ENCODE data around the gene SEPSECS.
A peak's percentile ranks its signal among the peaks of the same experiment; 100 is the strongest.

Gene SEPSECS

DNA sequence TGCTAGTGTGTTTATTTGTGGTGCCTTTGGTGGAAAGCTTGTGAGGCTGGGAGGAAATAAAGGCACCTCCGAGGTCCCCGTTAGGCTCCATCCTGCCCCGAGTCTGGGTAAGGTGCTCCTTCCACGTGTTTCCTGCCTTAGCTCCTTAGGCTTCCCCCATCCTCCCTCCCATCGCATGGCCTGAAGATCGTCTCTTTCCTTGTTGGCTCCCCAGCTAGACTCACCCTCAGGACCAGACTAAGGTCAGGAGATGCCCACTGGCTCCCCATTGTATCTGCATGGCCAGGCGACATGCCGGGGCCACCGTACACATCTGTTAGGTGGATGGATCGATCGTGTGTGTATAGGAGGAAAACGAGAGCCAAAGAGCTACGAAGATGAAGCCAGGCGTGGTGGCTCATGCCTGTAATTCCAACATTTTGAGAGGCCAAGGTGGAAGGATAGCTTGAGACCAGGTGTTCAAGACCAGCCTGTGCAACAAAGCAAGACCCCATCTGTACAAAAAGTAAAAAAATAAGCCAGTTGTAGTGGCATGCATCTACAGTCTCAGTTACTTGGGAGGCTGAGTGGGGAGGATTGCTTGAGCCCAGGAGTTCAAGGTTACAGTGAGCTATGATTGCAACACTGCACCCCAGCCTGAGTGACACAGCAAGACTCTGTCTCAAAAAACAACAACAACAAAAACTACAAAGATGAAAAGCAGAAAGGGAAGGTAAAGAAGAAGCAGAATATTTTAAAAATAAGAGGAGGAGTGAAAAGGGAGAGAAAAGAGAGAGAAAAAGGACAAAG, 53.7 kb downstream of the SEPSECS start:
- Histone ChIP-seq H3K9ac (no peak overlapping the region), H3K4me2 (ENCODE audit: low read length) (no peak overlapping the region), H3K4me3 (ENCODE audit: low read depth, low read length) (no peak overlapping the region), H3K79me2 (no peaks in the 10 kb centered on the region), H3K4me1 (peaks cover 30% of the 10 kb centered on the region), H3K9me3 (ENCODE audit: control insufficient read depth, low read length) (no peaks in the 10 kb centered on the region), H2AFZ (no peak overlapping the region), H3K27me3 (ENCODE audit: control insufficient read depth, insufficient read depth, low read length) (no peaks in the 10 kb centered on the region), H3K27ac (no peak overlapping the region), H3K36me3 (ENCODE audit: control insufficient read depth, insufficient read depth, low read length) (no peaks in the 10 kb centered on the region)
- TF ChIP-seq, protein P1, sequence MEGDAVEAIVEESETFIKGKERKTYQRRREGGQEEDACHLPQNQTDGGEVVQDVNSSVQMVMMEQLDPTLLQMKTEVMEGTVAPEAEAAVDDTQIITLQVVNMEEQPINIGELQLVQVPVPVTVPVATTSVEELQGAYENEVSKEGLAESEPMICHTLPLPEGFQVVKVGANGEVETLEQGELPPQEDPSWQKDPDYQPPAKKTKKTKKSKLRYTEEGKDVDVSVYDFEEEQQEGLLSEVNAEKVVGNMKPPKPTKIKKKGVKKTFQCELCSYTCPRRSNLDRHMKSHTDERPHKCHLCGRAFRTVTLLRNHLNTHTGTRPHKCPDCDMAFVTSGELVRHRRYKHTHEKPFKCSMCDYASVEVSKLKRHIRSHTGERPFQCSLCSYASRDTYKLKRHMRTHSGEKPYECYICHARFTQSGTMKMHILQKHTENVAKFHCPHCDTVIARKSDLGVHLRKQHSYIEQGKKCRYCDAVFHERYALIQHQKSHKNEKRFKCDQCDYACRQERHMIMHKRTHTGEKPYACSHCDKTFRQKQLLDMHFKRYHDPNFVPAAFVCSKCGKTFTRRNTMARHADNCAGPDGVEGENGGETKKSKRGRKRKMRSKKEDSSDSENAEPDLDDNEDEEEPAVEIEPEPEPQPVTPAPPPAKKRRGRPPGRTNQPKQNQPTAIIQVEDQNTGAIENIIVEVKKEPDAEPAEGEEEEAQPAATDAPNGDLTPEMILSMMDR (IDR thresholded peaks at IDR 0.05): no peak

DNA sequence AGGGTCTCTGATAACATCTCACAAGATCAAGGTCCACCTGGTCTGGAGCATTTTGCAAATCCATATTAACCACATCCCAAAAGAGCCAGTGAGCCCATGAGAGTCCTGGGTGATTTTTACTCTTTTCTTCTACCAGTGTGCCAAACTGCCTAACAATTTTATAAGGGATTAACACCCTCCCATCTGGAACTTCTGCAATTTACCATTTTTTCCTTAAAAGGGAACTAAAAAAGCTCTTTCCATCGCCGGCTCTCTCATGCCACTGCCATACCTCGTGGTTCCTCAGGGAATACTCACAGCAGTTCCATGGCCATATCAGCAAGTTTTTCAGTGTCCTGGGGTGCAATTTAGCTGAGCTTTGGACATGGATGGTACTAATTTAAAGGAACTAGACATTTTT, 55.7 kb downstream of the SEPSECS start:
- no peak overlapping the region for H3K4me2 ChIP-seq (ENCODE audit: low read length)
- H3K36me3 ChIP-seq (ENCODE audit: control insufficient read depth, insufficient read depth, low read length): no peaks in the 10 kb centered on the region
- H3K4me1 ChIP-seq: peaks cover 39% of the 10 kb centered on the region

DNA sequence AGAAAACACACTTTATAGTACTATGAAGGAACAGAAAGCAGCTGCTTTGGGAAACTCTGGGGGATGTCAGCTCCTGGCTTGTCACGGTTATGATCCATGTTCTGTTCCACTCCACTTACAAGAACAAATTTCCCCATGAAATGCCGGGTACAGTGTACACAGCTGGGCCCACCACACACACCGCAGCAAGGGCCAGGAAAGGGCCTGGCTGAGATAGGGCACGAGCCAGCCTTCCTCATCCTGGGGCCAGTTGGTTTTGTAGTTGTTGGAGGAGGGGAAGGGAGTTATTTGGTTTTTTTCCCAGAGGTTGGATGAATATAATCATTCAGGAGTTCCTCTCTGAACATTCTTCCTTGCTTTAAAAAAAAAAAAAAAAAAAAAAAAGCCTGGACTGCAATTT, 56.8 kb downstream of the SEPSECS start:
- Histone ChIP-seq H3K4me2 (ENCODE audit: low read length) (no peak overlapping the region), H3K27ac (peak overlapping the region; percentile 84), H3K4me1 (peaks cover 40% of the 10 kb centered on the region), H2AFZ (peak overlapping the region; percentile 82), H3K27me3 (ENCODE audit: control insufficient read depth, insufficient read depth, low read length) (no peaks in the 10 kb centered on the region), H3K4me3 (ENCODE audit: low read depth, low read length) (no peak overlapping the region), H3K9ac (no peak overlapping the region), H3K9me3 (ENCODE audit: control insufficient read depth, low read length) (no peaks in the 10 kb centered on the region), H3K36me3 (ENCODE audit: control insufficient read depth, insufficient read depth, low read length) (no peaks in the 10 kb centered on the region), H3K79me2 (no peaks in the 10 kb centered on the region)
- TF ChIP-seq, protein P1 (IDR thresholded peaks at IDR 0.05): no peak

More for the DNA sequence above, 55.7 kb downstream of the SEPSECS start:
- Histone ChIP-seq H3K79me2 (no peaks in the 10 kb centered on the region), H3K9me3 (ENCODE audit: control insufficient read depth, low read length) (no peaks in the 10 kb centered on the region), H3K4me3 (ENCODE audit: low read depth, low read length) (no peak overlapping the region), H3K27me3 (ENCODE audit: control insufficient read depth, insufficient read depth, low read length) (no peaks in the 10 kb centered on the region), H2AFZ (peak overlapping the region; percentile 50), H3K9ac (no peak overlapping the region), H3K27ac (peak overlapping the region; percentile 84)
- TF ChIP-seq, protein P1 (IDR thresholded peaks at IDR 0.05): no peak

DNA sequence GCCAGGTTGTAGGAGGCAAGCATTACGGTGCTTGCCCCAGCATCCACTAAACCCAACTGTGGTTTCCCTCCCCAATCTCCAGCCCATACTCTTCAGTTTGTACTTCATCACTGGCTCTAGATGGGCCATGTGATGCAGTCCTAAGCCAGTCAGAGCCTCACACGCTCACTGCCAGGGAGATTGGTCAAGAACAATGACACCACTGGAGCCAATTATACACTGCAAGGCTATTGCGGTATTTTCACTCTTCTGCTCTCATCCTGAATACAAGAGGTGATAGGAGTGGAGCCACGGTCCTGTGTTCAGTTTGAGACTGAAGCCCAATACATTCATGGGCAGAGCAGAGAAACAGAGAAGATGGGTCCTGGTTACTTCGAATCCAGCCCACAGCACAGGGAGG, 58.4 kb downstream of the SEPSECS start:
- peak overlapping the region; percentile 27 for H3K27ac ChIP-seq
- no peaks in the 10 kb centered on the region for H3K79me2 ChIP-seq
- no peak overlapping the region for H3K4me2 ChIP-seq (ENCODE audit: low read length)
- H3K4me3 ChIP-seq (ENCODE audit: low read depth, low read length): no peak overlapping the region
- H3K9ac ChIP-seq: no peak overlapping the region
- H3K36me3 ChIP-seq (ENCODE audit: control insufficient read depth, insufficient read depth, low read length): no peaks in the 10 kb centered on the region
- no peaks in the 10 kb centered on the region for H3K9me3 ChIP-seq (ENCODE audit: control insufficient read depth, low read length)
- H2AFZ ChIP-seq: no peak overlapping the region
- peaks cover 32% of the 10 kb centered on the region for H3K4me1 ChIP-seq
- H3K27me3 ChIP-seq (ENCODE audit: control insufficient read depth, insufficient read depth, low read length): no peaks in the 10 kb centered on the region
- TF ChIP-seq, protein P1 (IDR thresholded peaks at IDR 0.05): no peak

DNA sequence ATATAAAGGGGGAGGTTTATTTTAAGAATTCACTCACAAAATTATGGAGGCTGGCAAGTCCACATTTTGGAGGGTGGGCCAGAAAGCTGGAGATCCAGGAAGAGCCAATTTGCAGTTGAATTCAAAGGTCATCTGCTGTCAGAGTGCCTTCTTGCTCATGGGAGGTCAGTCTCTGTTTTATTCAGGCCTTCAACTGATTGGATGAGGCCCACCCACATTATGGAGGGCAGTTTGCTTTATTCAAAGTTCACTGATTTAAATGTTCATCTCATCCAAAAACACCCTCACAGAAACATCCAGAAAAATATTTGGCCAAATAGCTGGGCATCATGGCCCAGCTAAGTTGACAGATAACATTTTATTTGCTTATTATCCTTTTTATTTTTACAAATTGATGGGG, 59.5 kb downstream of the SEPSECS start:
- Histone ChIP-seq H3K4me3 (ENCODE audit: low read depth, low read length) (no peak overlapping the region), H3K9me3 (ENCODE audit: control insufficient read depth, low read length) (no peaks in the 10 kb centered on the region), H3K79me2 (no peaks in the 10 kb centered on the region), H3K4me2 (ENCODE audit: low read length) (no peak overlapping the region), H3K36me3 (ENCODE audit: control insufficient read depth, insufficient read depth, low read length) (no peaks in the 10 kb centered on the region), H3K27ac (peak overlapping the region; percentile 82), H3K9ac (no peak overlapping the region), H3K4me1 (peaks cover 32% of the 10 kb centered on the region), H3K27me3 (ENCODE audit: control insufficient read depth, insufficient read depth, low read length) (no peaks in the 10 kb centered on the region), H2AFZ (no peak overlapping the region)
- TF ChIP-seq, protein P1 (IDR thresholded peaks at IDR 0.05): no peak

All from parathyroid adenoma (tissue), 2 donors.